K562 (cell line): ENCODE results near the gene MYMK. TPM values are rescaled to one million over a fixed set of nuclear protein-coding genes. Genes with fewer than 3 reads are reported as not detected.

ENCODE experiments used
- ETS2 ChIP-seq: IDR thresholded peaks from 2 replicates; pipeline ENCODE4 v1.6.1; 2016; ENCODE audit warnings: borderline replicate concordance, missing genetic modification characterization, mild to moderate bottlenecking, moderate library complexity, missing compliant biosample characterization; ENCODE audit not compliant: poor library complexity, severe bottlenecking
- ETV6 ChIP-seq, 3 experiments: fragments of 150-350 bp in 1 of 3; sonication (generic) in 1 of 3; formaldehyde crosslinking in 1 of 3; IDR thresholded peaks; 2 replicates each; pipeline versions ENCODE4 v1.6.1 to v1.8.0; 2014 to 2022; ENCODE audit warnings: borderline replicate concordance in 2 of 3, low read depth in 2 of 3, antibody characterized with exemption in 1 of 3, low read length in 1 of 3, mild to moderate bottlenecking in 1 of 3, missing genetic modification reagents in 1 of 3
- FOXA1 ChIP-seq: fragments of 450-650 bp; IDR thresholded peaks from 2 replicates; pipeline ENCODE4 v1.6.1; 2016; ENCODE audit warnings: mild to moderate bottlenecking, borderline replicate concordance
- HDGF ChIP-seq: fragments of 450-650 bp; IDR thresholded peaks from 2 replicates; pipeline ENCODE4 v1.6.1; 2016
- TAF15 ChIP-seq: fragments of 200-400 bp; formaldehyde crosslinking; IDR thresholded peaks from 2 replicates; pipeline ENCODE4 v1.6.1; 2017; ENCODE audit warnings: mild to moderate bottlenecking, low read depth, low read length, moderate library complexity
- ZNF121 ChIP-seq: sonication (generic); formaldehyde crosslinking; conservative IDR thresholded peaks from 2 replicates; pipeline ENCODE4 v1.8.0; 2022; ENCODE audit warnings: missing genetic modification reagents
- ZNF609 ChIP-seq: sonication (generic); formaldehyde crosslinking; IDR thresholded peaks from 2 replicates; pipeline ENCODE4 v1.8.1; 2023; ENCODE audit warnings: missing genetic modification reagents, mild to moderate bottlenecking, borderline replicate concordance
- polyA plus RNA-seq, 8 experiments: library from polyadenylated mRNA; depleted of rRNA in 4 of 8; stranded (reverse) in 5 of 8; unstranded in 3 of 8; fragments of >200 nt; fragmentation: Nextera tagmentation in 2 of 8; fragmentation: Illumina TruSeq in 1 of 8; extraction: Ambion mirVana in 2 of 8; extraction: Trizol in 1 of 8; gene quantifications; 2 replicates each; pipeline versions ENCODE4 v1.2.1 to v1.2.3, GENCODE V29; 2011 to 2014; ENCODE audit warnings: inconsistent platforms in 1 of 8, missing spikeins in 1 of 8
- total RNA-seq, 7 experiments: library from RNA; depleted of rRNA in 6 of 7; stranded (reverse); fragments of >200 nt in 6 of 7; fragmentation: Illumina TruSeq in 2 of 7; extraction: Trizol in 2 of 7; gene quantifications; 2 replicates each; pipeline versions ENCODE4 v1.2.1 to v1.2.3, GENCODE V29; 2011 to 2021; ENCODE audit warnings: low replicate concordance in 1 of 7
- TF ChIP-seq, protein P1 (sequence below): fragments of 250-450 bp; sonication (Bioruptor Pico); IDR thresholded peaks from 2 replicates; pipeline ENCODE4 v1.5.0; 2021; ENCODE audit warnings: mild to moderate bottlenecking, borderline replicate concordance
- TF ChIP-seq, protein P2 (sequence below): sonication (generic); formaldehyde crosslinking; IDR thresholded peaks from 2 replicates; pipeline ENCODE4 v1.8.0; 2022; ENCODE audit warnings: mild to moderate bottlenecking, missing genetic modification reagents, borderline replicate concordance
- TF ChIP-seq, protein P3 (sequence below): sonication (generic); formaldehyde crosslinking; IDR thresholded peaks from 2 replicates; pipeline ENCODE4 v1.8.1; 2023; ENCODE audit warnings: mild to moderate bottlenecking, missing genetic modification reagents
- TF ChIP-seq, protein P4 (sequence below): fragments of 450-650 bp; IDR thresholded peaks from 2 replicates; pipeline ENCODE4 v1.7.1; 2018; ENCODE audit warnings: mild to moderate bottlenecking, low read depth; ENCODE audit not compliant: partially characterized antibody

Gene MYMK
- total and polyA plus RNA-seq, 9 of the 15 experiments (the other 6 are each of a cell fraction or from before 2014, with no cell fraction given), result not detected

DNA sequence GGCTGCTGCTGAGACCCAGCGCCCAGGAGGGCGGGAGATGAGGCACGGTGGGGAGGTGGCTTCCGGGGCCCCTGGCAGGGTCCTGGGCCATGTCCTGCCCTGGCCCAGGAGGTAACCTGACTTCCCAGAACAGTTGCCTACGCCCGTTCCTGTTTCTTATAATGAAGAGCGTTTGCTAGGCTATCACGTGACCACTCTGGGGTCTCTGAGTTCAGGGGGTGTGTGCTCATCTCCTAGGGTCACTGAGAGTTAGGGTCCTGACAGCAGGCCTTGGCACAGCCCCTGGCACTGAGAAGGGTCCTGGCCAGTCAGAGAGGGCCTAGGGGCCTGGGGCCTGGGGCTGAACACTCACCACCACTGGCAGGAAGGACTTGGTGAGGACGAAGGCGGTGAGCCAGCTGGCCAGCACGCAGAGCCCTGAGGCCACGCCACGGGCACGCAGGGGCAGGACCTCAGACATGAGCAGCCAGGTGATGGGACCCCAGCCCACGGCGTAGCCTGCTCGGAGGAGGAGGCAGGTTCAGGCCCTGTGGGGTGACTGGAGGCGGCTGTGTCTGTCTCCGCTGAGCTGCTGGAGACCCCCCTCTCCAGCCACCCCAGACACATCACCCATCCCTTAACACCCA is 51.9 kb downstream of the MYMK start (continued):
- TF ChIP-seq FOXA1, result no peak
- no peak for TF ChIP-seq ETV6 (IDR thresholded peaks at IDR 0.05; ENCODE audit: borderline replicate concordance in 1 of 2, low read depth in 2 of 2, low read length in 1 of 2)
- TF ChIP-seq ETV6 (CRISPR knock-in tag; IDR thresholded peaks at IDR 0.05; ENCODE audit: borderline replicate concordance), result no peak
- TF ChIP-seq, protein P1, sequence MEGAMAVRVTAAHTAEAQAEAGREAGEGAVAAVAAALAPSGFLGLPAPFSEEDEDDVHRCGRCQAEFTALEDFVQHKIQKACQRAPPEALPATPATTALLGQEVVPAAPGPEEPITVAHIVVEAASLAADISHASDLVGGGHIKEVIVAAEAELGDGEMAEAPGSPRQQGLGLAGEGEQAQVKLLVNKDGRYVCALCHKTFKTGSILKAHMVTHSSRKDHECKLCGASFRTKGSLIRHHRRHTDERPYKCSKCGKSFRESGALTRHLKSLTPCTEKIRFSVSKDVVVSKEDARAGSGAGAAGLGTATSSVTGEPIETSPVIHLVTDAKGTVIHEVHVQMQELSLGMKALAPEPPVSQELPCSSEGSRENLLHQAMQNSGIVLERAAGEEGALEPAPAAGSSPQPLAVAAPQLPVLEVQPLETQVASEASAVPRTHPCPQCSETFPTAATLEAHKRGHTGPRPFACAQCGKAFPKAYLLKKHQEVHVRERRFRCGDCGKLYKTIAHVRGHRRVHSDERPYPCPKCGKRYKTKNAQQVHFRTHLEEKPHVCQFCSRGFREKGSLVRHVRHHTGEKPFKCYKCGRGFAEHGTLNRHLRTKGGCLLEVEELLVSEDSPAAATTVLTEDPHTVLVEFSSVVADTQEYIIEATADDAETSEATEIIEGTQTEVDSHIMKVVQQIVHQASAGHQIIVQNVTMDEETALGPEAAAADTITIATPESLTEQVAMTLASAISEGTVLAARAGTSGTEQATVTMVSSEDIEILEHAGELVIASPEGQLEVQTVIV (CRISPR knock-in tag), result no peak
- TF ChIP-seq ZNF121 (CRISPR knock-in tag), result no peak
- no peak for TF ChIP-seq ZNF609
- no peak for TF ChIP-seq ETS2
- TF ChIP-seq, protein P2, sequence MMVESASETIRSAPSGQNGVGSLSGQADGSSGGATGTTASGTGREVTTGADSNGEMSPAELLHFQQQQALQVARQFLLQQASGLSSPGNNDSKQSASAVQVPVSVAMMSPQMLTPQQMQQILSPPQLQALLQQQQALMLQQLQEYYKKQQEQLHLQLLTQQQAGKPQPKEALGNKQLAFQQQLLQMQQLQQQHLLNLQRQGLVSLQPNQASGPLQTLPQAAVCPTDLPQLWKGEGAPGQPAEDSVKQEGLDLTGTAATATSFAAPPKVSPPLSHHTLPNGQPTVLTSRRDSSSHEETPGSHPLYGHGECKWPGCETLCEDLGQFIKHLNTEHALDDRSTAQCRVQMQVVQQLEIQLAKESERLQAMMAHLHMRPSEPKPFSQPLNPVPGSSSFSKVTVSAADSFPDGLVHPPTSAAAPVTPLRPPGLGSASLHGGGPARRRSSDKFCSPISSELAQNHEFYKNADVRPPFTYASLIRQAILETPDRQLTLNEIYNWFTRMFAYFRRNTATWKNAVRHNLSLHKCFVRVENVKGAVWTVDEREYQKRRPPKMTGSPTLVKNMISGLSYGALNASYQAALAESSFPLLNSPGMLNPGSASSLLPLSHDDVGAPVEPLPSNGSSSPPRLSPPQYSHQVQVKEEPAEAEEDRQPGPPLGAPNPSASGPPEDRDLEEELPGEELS, result no peak
- no peak for TF ChIP-seq TAF15
- TF ChIP-seq, protein P3, sequence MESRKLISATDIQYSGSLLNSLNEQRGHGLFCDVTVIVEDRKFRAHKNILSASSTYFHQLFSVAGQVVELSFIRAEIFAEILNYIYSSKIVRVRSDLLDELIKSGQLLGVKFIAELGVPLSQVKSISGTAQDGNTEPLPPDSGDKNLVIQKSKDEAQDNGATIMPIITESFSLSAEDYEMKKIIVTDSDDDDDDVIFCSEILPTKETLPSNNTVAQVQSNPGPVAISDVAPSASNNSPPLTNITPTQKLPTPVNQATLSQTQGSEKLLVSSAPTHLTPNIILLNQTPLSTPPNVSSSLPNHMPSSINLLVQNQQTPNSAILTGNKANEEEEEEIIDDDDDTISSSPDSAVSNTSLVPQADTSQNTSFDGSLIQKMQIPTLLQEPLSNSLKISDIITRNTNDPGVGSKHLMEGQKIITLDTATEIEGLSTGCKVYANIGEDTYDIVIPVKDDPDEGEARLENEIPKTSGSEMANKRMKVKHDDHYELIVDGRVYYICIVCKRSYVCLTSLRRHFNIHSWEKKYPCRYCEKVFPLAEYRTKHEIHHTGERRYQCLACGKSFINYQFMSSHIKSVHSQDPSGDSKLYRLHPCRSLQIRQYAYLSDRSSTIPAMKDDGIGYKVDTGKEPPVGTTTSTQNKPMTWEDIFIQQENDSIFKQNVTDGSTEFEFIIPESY (CRISPR knock-in tag), result no peak
- no peak for TF ChIP-seq HDGF
- TF ChIP-seq, protein P4, sequence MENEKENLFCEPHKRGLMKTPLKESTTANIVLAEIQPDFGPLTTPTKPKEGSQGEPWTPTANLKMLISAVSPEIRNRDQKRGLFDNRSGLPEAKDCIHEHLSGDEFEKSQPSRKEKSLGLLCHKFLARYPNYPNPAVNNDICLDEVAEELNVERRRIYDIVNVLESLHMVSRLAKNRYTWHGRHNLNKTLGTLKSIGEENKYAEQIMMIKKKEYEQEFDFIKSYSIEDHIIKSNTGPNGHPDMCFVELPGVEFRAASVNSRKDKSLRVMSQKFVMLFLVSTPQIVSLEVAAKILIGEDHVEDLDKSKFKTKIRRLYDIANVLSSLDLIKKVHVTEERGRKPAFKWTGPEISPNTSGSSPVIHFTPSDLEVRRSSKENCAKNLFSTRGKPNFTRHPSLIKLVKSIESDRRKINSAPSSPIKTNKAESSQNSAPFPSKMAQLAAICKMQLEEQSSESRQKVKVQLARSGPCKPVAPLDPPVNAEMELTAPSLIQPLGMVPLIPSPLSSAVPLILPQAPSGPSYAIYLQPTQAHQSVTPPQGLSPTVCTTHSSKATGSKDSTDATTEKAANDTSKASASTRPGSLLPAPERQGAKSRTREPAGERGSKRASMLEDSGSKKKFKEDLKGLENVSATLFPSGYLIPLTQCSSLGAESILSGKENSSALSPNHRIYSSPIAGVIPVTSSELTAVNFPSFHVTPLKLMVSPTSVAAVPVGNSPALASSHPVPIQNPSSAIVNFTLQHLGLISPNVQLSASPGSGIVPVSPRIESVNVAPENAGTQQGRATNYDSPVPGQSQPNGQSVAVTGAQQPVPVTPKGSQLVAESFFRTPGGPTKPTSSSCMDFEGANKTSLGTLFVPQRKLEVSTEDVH, result no peak
